ENCODE data around the gene NR1D1.
"Not testable (repeated sequence)": the region's sequence is repeated elsewhere in the genome, so short reads cannot be mapped to it uniquely, and the experiment has no call there.

The NR1D1 gene

DNA sequence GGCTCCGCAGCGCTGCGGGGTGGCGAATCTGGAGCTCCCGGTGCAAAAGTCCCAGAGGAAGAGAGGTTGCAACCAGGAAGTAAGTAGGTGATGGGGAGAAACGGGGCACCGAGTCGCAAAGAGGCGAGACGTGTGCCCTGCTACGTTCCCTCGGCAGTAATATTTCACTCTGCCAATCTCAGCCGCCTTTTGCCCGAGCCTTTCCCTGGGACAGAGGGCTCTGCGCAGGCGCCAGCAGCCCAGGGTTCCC is at the start of gene NR1D1:
NR1D1 (minus strand) TSS at position 171 of the 250 bp plus-strand sequence. CDS start 495 bp downstream, outside the sequence.
- Mint-ChIP-seq H3K4me3 (peak within 1 kb of the TSS; percentile 85), H3K36me3 (ENCODE audit: low read depth) (peaks cover 23% of the 10 kb centered on the region), H3K9me3 (no peaks in the 10 kb centered on the region), H3K27ac (peak within 1 kb of the TSS; percentile 92), H3K4me1 (ENCODE audit: low read depth) (peaks cover 94% of the 10 kb centered on the region), H3K27me3 (peaks cover 47% of the 10 kb centered on the region)
- intact Hi-C loops (cut with micrococcal nuclease), result loop anchor here (1.0 kb wide), 1 partner anchor 8 kb away; no protein-coding TSS in a partner anchor

DNA sequence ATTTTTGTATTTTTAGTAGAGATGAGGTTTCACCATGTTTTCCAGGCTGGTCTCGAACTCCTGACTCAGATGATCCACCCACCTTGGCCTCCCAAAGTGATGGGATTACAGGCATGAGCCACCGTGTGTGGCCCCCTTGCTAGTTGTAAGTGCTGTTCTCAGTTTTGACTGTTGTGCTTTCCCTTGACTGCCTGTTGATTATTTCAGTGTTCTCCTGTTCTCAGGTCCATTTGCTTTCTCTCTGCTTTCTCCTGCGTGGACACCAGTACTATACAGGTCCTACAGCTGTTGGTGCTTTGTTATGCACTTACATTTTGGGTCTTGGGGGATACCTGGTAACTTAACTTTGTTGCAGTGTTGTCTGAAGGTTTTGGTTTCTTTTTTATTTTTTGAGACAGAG is 48.1 kb upstream of the NR1D1 start:
- intact Hi-C loops (cut with micrococcal nuclease), result no loop called here
- Mint-ChIP-seq H3K36me3 (ENCODE audit: low read depth) (peaks cover 68% of the 10 kb centered on the region), H3K9me3 (no peaks in the 10 kb centered on the region), H3K27me3 (no peaks in the 10 kb centered on the region), H3K4me3 (no peak overlapping the region), H3K4me1 (ENCODE audit: low read depth) (peaks cover 53% of the 10 kb centered on the region), H3K27ac (no peak overlapping the region)

DNA sequence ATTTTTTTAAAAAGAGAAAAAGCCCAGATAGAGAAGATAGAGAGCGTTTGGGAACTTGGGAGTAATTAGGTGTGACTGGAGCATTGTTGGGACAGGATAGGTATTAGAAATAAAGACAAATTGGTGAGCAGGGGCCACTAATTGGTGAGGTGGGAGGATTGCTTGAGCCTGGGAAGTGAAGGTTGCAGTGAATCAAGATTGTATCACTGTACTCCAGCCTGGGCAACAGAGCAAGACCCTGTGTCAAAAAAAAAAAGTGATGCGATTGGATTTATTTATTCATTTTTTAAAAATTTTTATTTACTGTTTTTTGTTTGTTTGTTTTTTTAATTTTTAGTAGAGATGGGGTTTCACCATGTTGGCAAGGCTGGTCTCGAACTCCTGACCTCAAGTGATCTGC is 45.1 kb upstream of the NR1D1 start:
- H3K4me1 Mint-ChIP-seq (ENCODE audit: low read depth), result peaks cover 49% of the 10 kb centered on the region

DNA sequence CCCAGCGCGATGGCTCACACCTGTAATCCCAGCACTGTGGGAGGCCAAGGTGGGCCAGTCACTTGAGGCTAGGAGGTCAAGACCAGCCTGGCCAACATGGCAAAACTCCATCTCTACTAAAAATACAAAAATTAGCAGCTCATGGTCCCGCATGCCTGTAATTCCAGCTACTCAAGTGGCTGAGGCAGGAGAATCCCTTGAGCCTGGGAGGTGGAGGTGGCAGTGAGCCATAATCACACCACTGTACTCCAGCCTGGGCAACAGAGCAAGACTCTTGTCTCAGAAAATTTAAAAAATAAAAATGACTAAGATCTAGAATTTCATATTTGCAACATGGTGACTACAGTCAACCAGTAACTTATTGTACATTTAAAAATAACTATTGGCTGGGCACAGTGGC is 42.8 kb upstream of the NR1D1 start:
- H3K27ac Mint-ChIP-seq; intact Hi-C loops (cut with micrococcal nuclease); H3K4me3 Mint-ChIP-seq; H3K27me3 Mint-ChIP-seq; H3K9me3 Mint-ChIP-seq: not testable (repeated sequence)
- H3K4me1 Mint-ChIP-seq (ENCODE audit: low read depth), result peaks cover 39% of the 10 kb centered on the region
- peaks cover 57% of the 10 kb centered on the region for H3K36me3 Mint-ChIP-seq (ENCODE audit: low read depth)

More for the DNA sequence above, 45.1 kb upstream of the NR1D1 start:
- Mint-ChIP-seq H3K27me3 (no peaks in the 10 kb centered on the region), H3K27ac (no peak overlapping the region), H3K36me3 (ENCODE audit: low read depth) (peaks cover 77% of the 10 kb centered on the region), H3K9me3 (no peaks in the 10 kb centered on the region), H3K4me3 (no peak overlapping the region)
- intact Hi-C loops (cut with micrococcal nuclease), result no loop called here

DNA sequence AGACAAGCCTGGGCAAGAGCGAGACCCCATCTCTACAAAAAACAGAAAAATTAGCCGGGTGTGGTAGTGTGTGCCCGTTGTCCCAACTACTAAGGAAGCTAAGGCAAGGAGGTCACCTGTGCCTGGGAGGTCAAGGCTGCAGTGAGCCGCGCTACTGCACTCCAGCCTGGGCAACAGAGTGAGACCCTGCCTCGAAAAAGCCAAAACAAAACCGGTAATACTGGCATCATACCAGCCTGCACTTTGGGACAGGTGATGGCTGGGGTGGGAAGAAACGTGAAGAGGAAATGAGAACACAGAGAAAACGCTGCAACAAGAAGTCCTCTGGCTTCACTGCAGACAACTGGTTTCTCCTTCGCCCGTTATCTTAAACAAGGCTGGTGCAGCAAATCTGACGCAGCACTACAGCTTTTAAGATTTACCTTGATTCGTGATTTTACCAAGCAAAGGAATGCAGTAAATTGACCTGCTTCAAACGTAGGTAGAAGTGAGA is 39.2 kb upstream of the NR1D1 start:
- no peaks in the 10 kb centered on the region for H3K27me3 Mint-ChIP-seq
- H3K36me3 Mint-ChIP-seq (ENCODE audit: low read depth), result peaks cover 56% of the 10 kb centered on the region
- intact Hi-C loops (cut with micrococcal nuclease), result no loop called here
- H3K27ac Mint-ChIP-seq, result peak overlapping the region; percentile 96
- peak overlapping the region; percentile 90 for H3K4me3 Mint-ChIP-seq
- peaks cover 40% of the 10 kb centered on the region for H3K4me1 Mint-ChIP-seq (ENCODE audit: low read depth)
- no peaks in the 10 kb centered on the region for H3K9me3 Mint-ChIP-seq

DNA sequence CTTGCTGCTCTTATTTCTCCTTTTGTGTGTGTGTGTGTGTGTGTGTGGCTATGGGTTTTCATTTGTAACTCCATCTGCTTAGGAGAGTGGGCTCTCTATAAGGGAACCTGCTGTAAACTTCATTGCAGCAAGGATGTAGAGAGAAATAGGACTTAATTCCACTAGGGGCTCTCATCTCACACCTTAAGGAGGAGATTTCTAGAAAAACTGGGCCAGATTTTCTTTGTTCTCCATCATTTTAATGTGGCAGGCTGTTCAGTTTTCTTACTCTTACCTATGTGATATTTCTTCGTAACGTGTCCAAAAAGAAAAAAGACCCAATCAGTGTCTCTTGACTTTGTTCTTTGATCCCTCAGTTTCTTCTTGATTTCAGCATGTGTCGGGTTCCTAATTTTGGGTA is 35.4 kb upstream of the NR1D1 start:
- H3K27ac Mint-ChIP-seq, result peak overlapping the region; percentile 40
- H3K9me3 Mint-ChIP-seq, result no peaks in the 10 kb centered on the region
- no peaks in the 10 kb centered on the region for H3K27me3 Mint-ChIP-seq
- peaks cover 76% of the 10 kb centered on the region for H3K36me3 Mint-ChIP-seq (ENCODE audit: low read depth)
- H3K4me3 Mint-ChIP-seq, result no peak overlapping the region
- peaks cover 38% of the 10 kb centered on the region for H3K4me1 Mint-ChIP-seq (ENCODE audit: low read depth)
- intact Hi-C loops (cut with micrococcal nuclease), result no loop called here

DNA sequence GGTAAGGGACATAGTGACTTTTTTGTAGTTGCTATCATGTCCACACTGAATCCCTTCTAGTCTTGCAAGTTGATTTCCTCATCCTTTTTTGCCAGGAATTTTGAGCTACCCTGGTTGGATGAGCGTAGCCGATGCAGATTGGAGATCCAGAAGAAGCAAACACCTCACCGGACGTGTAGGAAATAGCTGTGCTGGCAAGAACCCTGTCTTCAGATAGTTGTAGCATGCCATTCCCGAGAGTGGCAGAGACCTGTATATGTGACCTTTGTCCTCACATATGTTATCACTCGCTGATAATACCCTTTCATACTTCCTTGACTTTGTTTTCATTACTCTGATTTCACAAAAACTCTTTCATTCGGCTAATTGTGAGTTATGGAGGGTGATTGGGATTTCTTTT is 33.8 kb upstream of the NR1D1 start:
- no peaks in the 10 kb centered on the region for H3K9me3 Mint-ChIP-seq
- no peak overlapping the region for H3K27ac Mint-ChIP-seq
- peaks cover 86% of the 10 kb centered on the region for H3K36me3 Mint-ChIP-seq (ENCODE audit: low read depth)
- H3K4me1 Mint-ChIP-seq (ENCODE audit: low read depth), result peaks cover 44% of the 10 kb centered on the region
- H3K27me3 Mint-ChIP-seq, result no peaks in the 10 kb centered on the region
- no peak overlapping the region for H3K4me3 Mint-ChIP-seq
- intact Hi-C loops (cut with micrococcal nuclease), result no loop called here

DNA sequence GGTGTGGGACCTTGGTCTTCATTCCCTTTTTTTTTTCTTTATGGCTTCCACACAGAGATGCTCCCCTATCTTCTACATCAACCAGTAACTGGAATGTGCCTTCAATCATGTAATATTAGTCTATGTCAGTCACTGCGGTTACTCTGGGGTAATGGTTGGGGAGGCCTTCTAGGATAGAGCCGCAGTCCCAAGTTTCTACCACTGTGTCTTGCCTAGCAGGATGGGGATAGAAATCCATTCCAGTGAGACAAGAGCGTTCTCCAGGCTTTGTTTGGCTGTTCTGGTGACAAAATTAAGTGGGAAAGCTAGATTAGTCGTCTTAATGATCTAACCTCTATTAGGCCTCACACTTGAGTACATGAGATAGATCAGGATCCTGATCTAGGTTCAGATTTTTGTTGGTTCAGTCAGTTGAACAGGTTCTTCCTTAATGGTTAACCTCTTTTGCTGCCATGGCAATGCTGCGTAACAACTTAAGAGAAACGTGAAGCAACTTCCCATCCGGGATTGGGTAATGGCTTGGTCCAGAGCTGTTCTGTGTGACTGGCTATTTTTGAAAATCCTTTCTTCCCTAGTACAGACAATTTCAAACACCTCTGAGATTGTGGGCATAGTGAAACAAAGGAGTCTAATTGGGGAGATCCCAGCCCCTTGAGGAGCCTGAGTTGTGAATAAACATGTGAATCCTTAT is 30.1 kb upstream of the NR1D1 start:
- no peaks in the 10 kb centered on the region for H3K27me3 Mint-ChIP-seq
- peak overlapping the region; percentile 66 for H3K27ac Mint-ChIP-seq
- intact Hi-C loops (cut with micrococcal nuclease), result no loop called here
- no peaks in the 10 kb centered on the region for H3K9me3 Mint-ChIP-seq
- H3K36me3 Mint-ChIP-seq (ENCODE audit: low read depth), result peaks cover 97% of the 10 kb centered on the region
- H3K4me1 Mint-ChIP-seq (ENCODE audit: low read depth), result peaks cover 42% of the 10 kb centered on the region
- no peak overlapping the region for H3K4me3 Mint-ChIP-seq

DNA sequence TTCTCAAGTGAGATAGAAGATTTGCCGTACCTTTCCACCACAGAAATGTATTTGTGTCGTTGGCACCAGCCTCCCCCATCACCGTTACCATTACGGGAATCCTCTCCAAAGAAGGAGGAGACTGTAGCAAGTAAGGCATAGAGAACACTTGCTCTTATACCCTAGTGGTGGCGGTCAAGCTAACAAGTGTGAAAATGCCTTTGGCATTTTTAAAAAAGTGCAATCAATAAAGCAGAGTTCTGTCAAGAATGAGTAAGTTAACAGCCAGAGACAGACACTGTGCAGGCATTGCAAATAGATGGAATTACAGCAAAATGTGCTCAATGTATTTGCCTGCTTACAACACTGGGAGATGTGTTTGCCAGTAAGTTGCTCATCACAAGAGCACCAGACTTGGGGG is 29.1 kb upstream of the NR1D1 start:
- no peaks in the 10 kb centered on the region for H3K9me3 Mint-ChIP-seq
- H3K4me3 Mint-ChIP-seq, result no peak overlapping the region

DNA sequence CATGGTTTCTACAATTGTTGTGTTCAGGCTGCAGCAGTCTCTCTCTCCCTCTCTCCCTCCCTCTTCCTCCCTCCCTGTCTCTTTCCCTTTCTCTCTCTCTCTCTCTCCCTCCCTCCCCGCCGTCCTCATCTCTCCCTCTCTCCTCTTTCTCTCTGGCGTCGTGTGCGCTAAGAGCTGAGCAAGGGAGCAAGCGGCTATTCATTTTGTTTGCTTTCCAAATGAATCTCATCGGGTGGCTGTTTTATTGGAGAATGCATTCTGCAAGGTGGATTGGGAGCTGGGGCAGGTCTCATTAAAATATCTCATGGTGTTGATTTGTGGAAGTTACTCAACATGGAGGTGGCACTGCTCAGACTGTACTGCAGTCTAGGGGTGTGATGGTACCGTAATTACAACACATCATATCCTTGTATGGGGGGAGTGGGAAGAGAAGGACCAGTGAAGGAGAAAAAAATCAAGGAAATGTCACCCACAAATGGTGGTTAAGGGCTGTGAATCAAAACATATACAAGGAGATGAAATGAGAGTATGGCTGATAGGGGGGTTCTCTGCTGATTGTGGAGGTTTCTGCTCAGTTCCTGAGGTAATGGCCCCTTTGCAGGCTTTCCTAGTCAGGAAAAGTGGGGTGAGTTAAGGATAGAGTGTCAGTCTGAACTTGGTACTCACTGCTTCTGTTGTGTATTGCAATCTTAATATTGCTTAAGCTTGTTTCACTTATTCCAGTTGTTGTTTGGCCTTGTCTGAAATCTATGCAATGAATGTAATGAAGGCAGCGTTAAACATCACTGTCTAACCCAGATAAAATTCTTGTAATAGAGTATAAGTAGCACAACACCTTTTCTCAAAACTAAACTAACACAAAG is 24.1 kb upstream of the NR1D1 start:
- Mint-ChIP-seq H3K4me3 (peak overlapping the region; percentile 99), H3K9me3 (no peaks in the 10 kb centered on the region), H3K36me3 (ENCODE audit: low read depth) (peaks cover 49% of the 10 kb centered on the region), H3K27me3 (no peaks in the 10 kb centered on the region), H3K27ac (peak overlapping the region; percentile 8), H3K4me1 (ENCODE audit: low read depth) (peaks cover 46% of the 10 kb centered on the region)
- intact Hi-C loops (cut with micrococcal nuclease), result no loop called here

More for the DNA sequence above, 29.1 kb upstream of the NR1D1 start:
- intact Hi-C loops (cut with micrococcal nuclease), result no loop called here
- peaks cover 36% of the 10 kb centered on the region for H3K4me1 Mint-ChIP-seq (ENCODE audit: low read depth)
- H3K27ac Mint-ChIP-seq, result peak overlapping the region; percentile 66
- H3K27me3 Mint-ChIP-seq, result no peaks in the 10 kb centered on the region
- peaks cover 88% of the 10 kb centered on the region for H3K36me3 Mint-ChIP-seq (ENCODE audit: low read depth)

DNA sequence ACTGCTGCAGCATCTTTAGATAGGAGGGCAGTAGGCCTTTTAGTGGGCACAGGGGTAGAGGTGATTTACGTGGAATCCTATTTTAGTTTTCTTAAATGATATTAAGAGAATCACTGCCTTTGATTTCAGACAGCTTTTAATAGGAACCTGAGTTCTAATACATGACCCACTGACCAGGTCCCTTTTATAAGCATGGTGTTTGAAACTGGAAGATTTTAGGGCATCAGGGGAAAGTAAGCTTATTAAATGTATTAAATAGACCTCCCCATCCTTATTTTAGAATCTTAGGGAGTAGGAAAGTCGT is 23.4 kb upstream of the NR1D1 start:
- Mint-ChIP-seq H3K4me3 (peak overlapping the region; percentile 99), H3K27me3 (no peaks in the 10 kb centered on the region), H3K9me3 (no peaks in the 10 kb centered on the region), H3K36me3 (ENCODE audit: low read depth) (peaks cover 41% of the 10 kb centered on the region), H3K27ac (peak overlapping the region; percentile 92), H3K4me1 (ENCODE audit: low read depth) (peaks cover 46% of the 10 kb centered on the region)
- intact Hi-C loops (cut with micrococcal nuclease), result no loop called here

DNA sequence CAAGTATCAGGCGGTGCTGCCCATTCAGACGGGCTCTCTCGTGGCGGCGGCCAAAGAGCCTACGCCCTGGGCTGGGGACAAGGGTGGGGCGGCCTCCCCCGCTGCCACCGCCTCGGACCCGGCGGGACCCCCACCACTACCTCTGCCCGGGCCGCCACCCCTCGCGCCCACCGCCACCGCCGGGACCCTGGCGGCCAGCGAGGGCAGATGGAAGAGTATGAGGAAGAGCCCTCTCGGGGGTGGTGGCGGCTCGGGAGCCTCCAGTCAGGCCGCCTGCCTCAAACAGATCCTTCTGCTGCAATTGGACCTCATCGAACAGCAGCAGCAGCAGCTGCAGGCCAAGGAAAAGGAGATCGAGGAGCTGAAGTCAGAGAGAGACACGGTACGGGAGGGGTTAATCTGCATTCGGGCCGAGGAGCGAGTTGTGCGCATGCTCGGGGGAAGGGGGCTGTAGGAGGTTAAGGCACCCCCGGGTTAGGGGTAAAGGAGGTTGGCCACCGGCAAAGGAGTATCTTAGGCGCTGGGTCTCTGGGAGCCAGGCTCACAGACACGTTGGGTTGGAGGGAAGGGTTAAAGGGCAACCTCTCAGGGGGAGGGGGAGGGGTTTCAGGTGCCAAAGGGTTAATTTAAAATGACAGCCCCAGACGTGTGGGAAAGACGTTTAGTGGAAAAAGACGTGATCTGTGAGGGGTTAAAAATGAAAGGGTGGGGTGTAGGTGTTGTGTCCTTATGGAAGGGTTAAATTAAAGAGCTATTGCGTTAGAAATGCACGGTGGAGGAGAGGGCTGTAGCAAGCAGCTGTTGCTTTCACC is 22.8 kb upstream of the NR1D1 start:
- Mint-ChIP-seq H3K36me3 (ENCODE audit: low read depth) (peaks cover 39% of the 10 kb centered on the region), H3K4me3 (peak overlapping the region; percentile 99), H3K4me1 (ENCODE audit: low read depth) (peaks cover 51% of the 10 kb centered on the region), H3K27me3 (no peaks in the 10 kb centered on the region), H3K27ac (peak overlapping the region; percentile 92), H3K9me3 (no peaks in the 10 kb centered on the region)
- intact Hi-C loops (cut with micrococcal nuclease), result no loop called here

DNA sequence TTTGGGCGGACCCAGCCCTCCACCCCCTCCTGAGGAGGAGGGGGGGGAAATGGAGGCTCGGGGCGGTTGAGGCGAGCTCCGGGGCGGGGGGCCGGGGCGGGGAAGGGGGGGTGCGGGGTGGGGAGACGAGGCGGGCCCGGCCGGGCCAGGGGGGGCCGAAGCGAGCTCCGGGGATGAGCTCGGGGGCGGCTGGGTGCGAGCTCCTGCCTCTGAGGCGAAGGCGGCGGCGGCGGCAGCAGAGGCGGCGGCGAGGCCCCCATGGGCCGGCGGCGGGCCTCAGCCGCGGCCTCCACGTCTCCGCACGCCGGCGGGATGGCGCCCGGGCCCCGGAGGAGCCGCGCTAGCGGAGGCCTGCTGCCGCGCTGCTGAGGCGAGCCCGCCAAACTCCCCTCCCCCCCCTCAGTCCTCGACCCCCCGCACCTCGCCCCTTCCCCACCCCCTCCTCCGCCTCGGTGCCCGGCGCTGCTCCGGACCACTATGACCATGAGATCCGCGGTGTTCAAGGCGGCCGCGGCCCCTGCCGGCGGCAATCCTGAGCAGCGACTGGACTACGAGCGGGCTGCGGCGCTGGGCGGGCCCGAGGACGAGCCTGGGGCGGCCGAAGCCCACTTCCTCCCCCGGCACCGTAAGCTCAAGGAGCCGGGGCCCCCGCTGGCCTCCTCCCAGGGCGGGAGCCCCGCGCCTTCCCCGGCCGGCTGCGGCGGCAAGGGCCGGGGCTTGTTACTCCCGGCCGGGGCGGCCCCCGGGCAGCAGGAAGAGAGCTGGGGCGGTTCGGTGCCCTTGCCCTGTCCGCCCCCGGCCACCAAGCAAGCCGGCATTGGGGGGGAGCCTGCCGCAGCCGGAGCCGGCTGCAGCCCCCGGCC is 22.0 kb upstream of the NR1D1 start:
- H3K4me3 Mint-ChIP-seq, result peak overlapping the region; percentile 99
- intact Hi-C loops (cut with micrococcal nuclease), result no loop called here
- no peaks in the 10 kb centered on the region for H3K27me3 Mint-ChIP-seq
- H3K4me1 Mint-ChIP-seq (ENCODE audit: low read depth), result peaks cover 50% of the 10 kb centered on the region
- H3K36me3 Mint-ChIP-seq (ENCODE audit: low read depth), result peaks cover 30% of the 10 kb centered on the region
- H3K9me3 Mint-ChIP-seq, result no peaks in the 10 kb centered on the region
- peak overlapping the region; percentile 92 for H3K27ac Mint-ChIP-seq
